A549 (cell line): ENCODE measurements around the gene SEL1L3.

Experiments used
- BCL3 ChIP-seq: fragments of >200 bp; sonication (Bioruptor Twin); formaldehyde crosslinking; IDR thresholded peaks from 3 replicates; pipeline ENCODE4 v1.6.1; 2016
- CHD2 ChIP-seq: fragments of 150-350 bp; IDR thresholded peaks from 2 replicates; pipeline ENCODE4 v1.6.1; 2014; ENCODE audit warnings: low read length; ENCODE audit not compliant: partially characterized antibody
- CTCF ChIP-seq: fragments of >200 bp; sonication (Bioruptor Twin); formaldehyde crosslinking; IDR thresholded peaks from 3 replicates; pipeline ENCODE4 v1.5.1; 2016
- EP300 ChIP-seq, 2 experiments: fragments of >200 bp; sonication (Bioruptor Twin); formaldehyde crosslinking; IDR thresholded peaks; 2 replicates in 1 of 2; 3 replicates in 1 of 2; pipeline ENCODE4 v1.6.1; 2016 to 2017
- KDM1A ChIP-seq: fragments of 200-600 bp; sonication (generic); IDR thresholded peaks from 2 replicates; pipeline ENCODE4 v1.6.1; 2016; ENCODE audit warnings: low read depth, mild to moderate bottlenecking
- MAFK ChIP-seq: fragments of 450-650 bp; IDR thresholded peaks from 2 replicates; pipeline ENCODE4 v1.6.1; 2014; ENCODE audit not compliant: partially characterized antibody
- POLR2A ChIP-seq: IDR thresholded peaks from 2 replicates; pipeline ENCODE4 v1.6.1; 2012; ENCODE audit warnings: mild to moderate bottlenecking, low read length
- REST ChIP-seq: fragments of 200-600 bp; sonication (generic); IDR thresholded peaks from 2 replicates; pipeline ENCODE4 v1.6.1; 2016; ENCODE audit warnings: antibody characterized with exemption, mild to moderate bottlenecking, moderate library complexity
- RFX5 ChIP-seq: fragments of 450-650 bp; IDR thresholded peaks from 2 replicates; pipeline ENCODE4 v1.7.1; 2014; ENCODE audit warnings: antibody characterized with exemption, mild to moderate bottlenecking, moderate library complexity

- TF ChIP-seq POLR2A (no peak), CTCF (no peak), REST (no peak), EP300 (IDR thresholded peaks at IDR 0.05) (no peak), KDM1A (no peak), RFX5 (no peak), MAFK (no peak), BCL3 (no peak), CHD2 (no peak)
Observed at GRCh38 chr4:25875281-25875745, 12.5 kb upstream of the SEL1L3 start.
